HG03045 (cell line): ENCODE data around the gene CCDC74A.
"Not testable (repeated sequence)": the region's sequence is repeated elsewhere in the genome, so short reads cannot be mapped to it uniquely, and the experiment has no call there.

Experiments used
- ATAC-seq: cut with Tn5 transposase; IDR thresholded peaks from one replicate; pipeline ENCODE4 v1.9.1; 2021; ENCODE audit warnings: mild to moderate bottlenecking, moderate library complexity; ENCODE audit not compliant: unreplicated experiment

Gene CCDC74A

DNA sequence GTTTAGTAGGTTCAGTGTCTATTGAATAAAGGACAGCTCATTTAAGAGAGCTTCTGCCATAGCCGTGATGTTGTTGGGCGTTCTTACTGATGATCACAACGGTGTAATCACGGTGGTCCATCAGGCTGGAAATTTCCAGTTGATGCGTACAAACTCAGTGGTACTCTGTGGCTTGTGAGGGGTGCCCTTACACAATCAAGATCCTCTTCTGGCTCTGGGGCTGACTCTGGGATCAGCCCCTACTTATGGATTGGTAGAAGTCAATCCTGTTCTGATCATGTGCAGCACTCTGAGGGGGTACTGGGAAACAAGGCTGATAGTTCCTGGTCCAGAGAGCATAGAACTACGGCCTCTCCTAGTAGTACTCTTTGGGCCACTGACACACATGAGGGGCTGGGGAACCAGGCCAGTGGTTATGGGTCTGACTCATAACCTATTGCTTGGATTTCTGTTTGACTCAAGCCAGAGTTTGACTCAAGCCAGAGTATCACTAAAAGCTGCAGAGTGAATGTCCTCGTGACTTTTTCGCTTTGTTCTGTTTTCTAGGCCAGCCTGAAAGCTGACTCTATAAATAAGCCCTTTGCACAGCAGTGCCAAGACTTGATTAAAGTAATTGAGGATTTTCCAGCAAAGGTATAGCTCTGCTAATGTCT, 29.2 kb upstream of the CCDC74A start:
- peak; percentile 91 for ATAC-seq

DNA sequence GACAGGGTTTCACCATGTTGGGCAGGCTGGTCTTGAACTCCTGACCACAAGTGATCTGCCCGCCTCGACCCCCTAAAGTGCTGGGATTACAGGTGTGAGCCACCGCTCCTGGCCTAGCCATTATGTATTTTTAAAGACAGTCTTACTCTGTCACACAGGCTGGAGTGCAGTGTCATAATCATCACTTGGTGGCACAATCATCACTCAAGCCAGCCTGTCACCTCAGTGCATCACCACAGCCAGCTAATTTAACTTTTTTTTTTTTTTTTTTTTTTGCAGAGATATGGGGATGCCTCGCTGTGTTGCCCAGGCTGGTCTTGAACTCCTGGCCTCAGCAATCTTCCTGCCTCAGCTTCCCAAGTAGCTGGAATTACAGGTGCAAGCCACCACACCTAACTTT, 24.1 kb upstream of the CCDC74A start:
- not testable (repeated sequence) for ATAC-seq

DNA sequence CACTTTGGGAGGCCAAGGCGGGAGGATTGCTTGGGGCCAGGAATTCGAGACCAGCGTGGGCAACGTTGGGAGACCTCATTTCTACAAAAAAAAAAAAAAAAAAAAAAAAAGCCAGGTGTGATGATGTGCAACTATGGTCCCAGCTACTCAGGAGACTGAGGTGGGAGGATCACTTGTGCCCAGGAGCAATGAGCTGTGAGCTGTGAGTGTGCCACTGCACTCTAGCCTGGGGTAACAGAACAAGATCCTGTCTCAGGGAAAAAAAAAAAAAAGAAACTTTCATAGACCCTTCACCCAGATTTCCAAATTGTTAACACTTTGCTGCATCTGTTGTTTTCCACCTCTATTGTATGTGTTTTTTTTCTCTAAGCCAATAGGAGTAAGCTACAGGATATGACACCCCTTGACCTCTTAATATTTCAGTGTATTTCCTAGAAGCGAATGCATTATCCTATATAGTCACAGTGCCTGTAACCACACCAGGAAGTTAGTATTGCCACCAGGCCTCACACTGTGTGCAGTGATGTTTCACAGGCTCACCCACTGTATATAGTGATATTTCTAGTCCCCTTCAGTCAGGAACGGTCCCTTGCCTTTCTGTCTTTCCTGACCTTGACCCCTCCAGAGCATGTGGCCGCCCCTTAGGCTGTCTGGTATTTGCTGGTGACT, 23.5 kb upstream of the CCDC74A start:
- not testable (repeated sequence) for ATAC-seq

DNA sequence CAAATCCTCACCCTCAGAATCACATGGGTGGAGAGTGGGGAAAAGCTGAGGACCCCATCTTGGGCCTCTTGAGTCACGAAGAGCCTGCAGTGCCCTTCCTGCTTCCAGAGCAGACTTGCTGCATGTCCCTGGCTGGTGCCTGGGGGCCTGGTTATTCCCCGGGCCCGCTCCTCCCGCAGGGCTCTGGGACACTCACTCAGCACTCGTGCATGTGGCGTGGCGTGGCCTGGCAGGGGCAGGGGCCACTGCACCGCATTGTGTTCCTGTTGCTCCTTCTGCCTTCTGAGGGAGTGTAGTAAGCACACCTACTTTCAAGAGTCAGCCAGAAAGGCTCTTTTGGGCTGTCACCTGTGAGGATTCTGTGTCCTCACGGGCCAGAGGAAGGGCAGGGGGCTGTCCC, 18.1 kb upstream of the CCDC74A start:
- no peak for ATAC-seq

DNA sequence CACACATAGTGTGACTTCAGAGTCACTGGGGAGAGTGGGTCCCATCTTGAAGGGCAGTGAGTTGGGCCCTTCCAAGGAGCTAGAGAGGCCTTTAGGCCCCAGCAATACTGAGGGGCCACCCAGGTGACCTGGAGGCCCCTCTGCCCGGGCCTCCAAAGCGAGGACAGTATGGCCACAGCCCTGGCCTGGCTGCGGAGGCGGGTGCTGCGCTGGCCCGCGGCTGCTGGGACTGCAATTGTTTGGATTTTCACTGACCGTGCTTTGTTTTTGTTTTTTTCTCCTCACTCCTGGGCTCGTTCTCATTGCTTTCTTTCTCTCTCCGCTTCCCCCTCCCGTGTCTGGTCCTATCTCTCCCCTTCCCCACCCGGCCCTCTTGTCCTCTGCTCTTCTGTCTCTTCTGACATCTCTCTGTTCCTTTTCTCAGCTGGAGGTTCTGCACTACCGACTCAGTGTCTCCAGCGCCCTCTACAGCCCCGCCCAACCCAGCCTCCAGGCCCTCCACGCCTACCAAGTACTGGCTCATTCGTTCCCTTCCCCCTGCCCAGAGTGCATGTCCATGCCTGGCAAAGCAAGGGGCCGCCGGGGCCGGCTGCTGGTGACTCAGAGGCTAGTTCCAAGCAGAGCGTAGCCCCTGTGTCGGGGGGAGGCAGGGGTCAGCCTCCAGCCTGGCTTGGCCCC, 16.3 kb upstream of the CCDC74A start:
- not testable (repeated sequence) for ATAC-seq

DNA sequence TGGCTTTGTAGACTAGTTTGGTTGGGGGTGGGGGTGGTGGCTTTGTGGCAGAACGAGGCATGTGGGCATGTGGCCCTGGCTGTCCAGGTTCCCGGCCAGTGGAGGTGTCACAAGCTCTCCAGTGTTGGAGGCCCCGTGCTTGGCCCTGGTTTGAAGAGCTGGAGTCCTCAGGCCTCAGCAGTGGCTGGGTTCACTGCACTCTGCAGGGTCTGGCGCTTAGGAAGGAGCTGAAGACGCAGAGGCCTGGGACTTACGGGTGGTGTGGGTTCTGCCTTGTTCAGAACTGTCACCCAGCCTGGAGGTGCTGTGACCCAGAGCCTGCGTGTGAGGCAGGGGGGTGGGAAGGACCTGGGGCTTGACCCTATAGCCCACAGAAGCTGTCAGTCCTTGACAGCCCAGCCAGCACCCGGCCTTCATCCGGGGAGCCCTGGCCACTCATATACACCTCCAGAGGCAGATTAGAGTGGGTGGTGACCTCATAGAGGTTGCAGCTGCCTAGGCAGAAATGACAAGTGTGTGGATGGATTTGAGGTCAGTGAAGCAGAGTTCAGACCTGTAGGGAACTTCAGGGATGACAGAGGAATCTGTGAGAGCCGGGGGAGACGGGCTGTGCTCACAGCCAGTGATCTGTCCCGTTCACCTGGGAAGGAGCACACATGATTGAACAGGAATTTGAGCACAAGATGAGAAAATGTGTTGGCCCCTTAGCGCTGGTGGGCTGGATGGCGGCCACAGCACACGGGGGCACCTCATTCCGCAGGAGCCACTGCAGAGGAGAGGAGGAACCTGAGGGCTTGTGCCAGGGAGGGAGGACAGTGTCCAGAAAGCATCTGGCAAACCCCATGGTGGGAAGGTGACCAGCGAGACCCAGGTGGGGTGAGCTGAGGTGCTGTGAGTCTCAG, 15.5 kb upstream of the CCDC74A start:
- ATAC-seq, result not testable (repeated sequence)

DNA sequence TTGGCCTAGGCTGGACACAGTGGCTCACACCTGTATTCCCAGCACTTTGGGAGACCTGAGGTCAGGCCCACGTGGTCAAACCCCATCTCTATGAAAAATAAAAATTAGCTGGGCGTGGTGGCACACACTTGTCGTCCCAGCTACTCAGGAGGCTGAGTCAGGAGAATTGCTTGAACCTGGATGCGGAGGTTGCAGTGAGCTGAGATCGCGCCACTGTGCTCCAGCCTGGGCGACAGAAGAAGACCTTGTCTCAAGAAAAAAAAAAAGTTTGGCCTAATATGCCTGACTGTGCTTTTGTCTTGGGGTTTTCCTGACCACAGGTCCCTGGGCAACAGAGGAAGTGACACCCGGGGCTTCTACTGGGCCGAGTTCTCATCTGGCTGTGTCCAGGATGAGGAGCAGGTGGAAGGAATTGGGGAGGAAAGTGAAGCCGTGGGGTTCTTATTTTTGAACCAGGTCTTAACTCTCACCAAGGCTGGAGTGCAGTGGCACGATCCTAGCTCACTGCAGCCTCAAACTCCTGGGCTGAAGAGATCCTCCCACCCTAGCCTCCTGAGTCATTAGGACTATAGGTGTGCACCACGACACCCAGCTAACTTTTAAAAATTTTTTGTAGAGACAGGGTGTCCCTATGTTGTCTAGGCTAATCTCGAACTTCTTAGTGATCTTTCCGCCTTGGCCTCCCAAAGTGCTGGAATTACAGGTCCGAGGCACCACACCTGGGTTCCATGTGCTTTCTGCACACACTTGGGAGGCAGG, 13.1 kb upstream of the CCDC74A start:
- ATAC-seq, result peak; percentile 68

DNA sequence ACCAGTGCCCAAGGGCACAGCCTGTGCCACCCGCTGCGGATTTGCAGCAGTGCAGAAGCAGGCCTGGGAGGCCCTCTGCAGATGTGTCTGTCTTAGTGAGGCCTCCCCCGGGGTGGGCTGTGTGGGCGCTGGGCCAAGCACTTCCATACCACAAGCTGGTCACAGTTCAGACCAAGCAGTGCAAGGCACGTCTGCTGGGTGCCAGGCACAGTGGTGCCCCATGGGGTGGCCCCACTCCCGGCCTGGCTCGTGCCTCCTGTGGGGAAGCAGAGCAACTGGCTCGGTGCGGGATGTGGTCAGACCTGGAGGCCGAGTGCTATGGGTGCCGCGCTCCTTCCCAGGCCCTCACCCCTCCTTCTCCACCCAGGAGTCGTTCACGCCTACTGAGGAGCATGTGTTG, 12.5 kb upstream of the CCDC74A start:
- ATAC-seq, result not testable (repeated sequence)

DNA sequence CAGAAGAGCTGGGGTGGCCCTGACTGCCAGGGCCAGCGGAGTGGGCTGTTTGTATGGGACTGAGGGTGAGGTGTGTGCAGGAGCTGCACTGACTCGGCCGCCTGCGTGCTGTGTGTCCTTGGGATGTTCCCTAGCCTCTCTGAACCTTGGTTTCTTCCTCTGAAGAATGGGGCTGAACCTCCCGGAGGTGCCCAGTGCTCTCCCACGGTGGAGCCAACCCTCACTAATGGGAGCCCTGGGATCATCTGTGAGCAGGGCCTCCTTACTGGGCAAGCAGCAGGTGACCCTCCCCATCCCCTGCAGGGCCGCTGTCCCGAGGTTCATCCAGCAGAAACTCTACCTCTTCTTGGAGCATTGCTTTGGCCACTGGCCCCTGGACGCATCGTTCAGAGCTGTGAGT, 11.7 kb upstream of the CCDC74A start:
- no peak for ATAC-seq

DNA sequence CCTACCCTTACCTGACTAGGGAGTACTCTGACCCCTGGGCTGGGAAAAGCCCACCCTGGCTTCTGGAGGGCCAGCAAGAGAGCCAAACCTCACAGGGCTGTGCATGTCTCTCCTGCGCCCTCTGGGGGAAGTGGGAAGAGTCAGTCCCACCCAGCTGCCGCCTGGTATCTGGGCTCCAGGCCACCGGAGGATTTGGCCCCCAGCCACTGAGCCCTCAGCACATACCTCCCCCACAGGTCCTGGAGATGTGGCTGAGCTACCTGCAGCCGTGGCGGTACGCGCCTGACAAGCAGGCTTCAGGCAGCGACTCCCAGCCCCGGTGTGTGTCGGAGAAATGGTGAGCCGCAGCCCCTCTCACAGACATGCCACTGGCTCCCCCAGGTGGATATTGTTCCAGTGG, 11.1 kb upstream of the CCDC74A start:
- ATAC-seq, result not testable (repeated sequence)

DNA sequence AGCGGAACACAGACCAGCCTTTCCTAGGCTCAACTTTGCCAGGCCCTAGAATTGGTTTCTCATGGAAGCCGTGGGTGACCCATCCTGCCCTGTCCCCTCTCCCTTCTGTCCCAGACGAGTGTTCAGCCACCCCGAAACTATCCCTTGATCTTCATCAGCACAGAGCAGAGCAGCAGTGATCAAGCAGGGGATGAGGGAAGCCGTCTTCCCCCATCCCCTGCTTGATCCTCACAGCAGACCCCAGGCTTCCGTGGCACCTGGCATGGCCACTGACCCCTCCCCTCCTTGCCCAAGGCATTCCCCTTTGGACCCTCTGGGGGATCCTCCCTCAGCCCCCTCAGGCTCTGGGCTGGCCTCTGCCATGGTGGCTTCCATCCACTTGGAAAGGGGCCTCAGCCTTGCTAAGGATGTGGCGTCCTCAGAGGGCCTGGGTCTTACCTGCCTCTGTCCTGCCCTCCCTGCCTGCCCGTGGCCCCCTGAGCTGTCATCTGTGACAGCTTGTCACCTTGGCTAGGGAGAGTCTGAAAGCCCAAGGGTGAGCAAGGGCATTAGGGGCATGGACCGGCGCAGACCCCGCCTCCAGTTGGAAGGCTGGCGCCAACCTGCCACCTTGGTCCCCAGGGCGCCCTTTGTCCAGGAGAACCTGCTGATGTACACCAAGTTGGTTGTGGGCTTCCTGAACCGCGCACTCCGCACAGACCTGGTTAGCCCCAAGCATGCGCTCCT, 10.4 kb upstream of the CCDC74A start:
- no peak for ATAC-seq

DNA sequence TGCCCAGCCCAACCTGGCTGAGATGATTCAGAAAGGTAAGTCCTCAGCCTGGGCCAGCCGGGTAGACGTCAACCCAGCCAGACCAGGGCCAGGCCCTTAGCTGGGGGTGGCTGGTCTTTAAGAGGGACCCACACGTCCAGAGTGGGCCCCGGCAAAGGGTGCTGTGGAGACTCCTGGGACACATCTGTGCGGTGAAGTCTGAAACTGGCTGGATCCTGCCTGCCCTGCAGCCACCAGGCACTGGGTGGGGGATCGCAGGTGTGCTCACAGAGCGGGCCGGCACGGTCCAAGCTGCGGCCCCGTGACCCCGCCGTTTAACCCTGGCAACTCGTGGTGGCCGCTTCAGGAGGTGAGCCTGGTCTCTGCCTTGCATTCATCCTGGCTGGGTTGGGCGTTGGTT, 9.8 kb upstream of the CCDC74A start:
- ATAC-seq, result not testable (repeated sequence)

DNA sequence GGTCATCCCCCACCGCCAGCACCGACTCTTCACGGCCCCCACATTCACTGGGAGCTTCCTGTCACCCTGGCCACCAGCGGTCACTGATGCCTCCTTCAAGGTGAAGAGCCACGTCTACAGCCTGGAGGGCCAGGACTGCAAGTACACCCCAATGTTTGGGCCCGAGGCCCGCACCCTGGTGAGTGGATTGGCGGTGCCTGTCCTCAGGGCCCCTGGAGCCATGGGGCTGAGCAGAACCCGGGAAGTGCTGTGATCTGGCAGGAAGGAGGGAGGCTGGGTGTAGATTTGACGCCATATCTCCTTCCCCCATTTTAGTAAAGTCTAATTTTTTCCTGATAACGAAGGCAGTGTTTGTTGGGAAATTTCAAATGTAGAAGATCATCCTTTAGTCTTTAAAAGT, 9.2 kb upstream of the CCDC74A start:
- not testable (repeated sequence) for ATAC-seq

DNA sequence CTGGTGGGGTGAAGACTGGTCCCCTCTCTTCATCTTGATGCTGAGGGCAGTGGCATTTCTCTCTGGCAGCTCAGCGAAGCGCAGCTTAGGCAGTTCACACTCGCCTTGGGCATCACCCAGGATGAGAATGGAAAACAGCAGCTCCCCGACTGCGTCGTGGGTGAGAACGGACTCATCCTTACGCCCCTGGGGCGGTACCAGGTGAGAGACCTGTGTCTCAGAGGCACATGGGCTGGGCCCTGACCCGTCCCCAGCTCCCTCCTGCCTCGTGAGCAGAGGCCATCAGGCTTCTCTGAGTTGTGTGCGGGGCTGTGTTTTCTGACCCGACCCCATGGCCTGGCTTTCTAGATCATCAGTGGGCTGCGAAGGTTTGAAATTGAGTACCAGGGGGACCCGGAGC, 8.2 kb upstream of the CCDC74A start:
- ATAC-seq, result no peak

DNA sequence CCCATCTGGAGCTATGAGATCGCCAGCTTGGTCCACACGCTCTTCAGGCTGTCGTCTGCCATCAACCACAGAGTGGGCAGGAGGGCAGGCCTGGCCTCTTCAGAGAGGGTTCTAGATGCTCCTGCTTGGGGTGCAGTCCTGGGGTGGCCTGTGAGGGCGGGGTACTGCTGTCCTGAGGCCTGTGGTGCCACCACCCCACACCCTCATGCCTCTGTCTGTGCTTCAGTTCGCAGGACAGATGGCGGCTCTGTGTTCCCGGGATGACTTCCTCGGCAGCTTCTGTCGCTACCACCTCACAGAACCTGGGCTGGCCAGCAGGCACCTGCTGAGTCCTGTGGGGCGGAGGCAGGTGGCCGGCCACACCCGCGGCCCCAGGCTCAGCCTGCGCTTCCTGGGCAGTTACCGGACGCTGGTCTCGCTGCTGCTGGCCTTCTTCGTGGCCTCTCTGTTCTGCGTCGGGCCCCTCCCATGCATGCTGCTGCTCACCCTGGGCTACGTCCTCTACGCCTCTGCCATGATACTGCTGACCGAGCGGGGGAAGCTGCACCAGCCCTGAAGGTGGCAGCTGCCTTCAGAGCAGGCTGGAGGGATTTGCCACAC, 7.7 kb upstream of the CCDC74A start:
- not testable (repeated sequence) for ATAC-seq

DNA sequence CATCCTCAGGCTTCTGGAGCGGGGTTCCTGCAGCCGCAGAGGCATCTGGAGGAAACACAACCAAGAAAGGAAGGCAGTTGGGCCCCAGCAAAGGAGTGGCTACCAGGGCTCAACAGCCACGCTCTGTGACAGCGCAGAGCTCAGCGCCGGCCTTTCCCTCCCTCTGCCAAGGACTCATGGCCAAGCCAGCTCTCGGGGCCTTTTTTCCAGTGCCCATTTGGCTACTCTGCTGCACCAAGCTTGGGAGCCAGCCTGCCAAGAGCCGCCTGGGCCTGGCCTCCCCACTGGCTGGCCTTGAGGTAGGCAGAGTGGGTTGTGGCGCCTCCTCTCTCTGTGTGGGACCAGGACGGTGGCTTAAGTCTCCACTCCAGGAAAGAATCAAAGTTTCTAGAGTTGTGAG, 7.2 kb upstream of the CCDC74A start:
- ATAC-seq, result no peak

DNA sequence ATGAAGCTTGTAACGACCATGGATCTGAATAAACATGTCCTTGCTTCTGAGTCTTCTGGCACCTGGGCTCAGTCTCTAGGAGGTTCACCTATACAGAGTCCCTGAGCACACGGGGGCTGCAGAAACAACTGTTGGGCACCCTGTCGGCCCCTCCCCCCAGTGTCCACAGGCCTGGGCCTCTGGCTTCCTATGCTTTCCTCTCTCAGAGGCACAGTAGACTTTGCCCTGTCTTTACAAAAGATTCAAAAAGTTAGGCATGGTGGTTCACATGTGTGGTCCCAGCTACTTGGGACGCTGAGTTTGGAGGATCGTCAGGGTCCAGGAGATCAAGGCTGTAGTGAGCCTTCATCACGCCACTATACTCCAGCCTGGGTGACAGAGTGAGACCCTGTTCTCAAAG, 6.2 kb upstream of the CCDC74A start:
- ATAC-seq, result not testable (repeated sequence)

DNA sequence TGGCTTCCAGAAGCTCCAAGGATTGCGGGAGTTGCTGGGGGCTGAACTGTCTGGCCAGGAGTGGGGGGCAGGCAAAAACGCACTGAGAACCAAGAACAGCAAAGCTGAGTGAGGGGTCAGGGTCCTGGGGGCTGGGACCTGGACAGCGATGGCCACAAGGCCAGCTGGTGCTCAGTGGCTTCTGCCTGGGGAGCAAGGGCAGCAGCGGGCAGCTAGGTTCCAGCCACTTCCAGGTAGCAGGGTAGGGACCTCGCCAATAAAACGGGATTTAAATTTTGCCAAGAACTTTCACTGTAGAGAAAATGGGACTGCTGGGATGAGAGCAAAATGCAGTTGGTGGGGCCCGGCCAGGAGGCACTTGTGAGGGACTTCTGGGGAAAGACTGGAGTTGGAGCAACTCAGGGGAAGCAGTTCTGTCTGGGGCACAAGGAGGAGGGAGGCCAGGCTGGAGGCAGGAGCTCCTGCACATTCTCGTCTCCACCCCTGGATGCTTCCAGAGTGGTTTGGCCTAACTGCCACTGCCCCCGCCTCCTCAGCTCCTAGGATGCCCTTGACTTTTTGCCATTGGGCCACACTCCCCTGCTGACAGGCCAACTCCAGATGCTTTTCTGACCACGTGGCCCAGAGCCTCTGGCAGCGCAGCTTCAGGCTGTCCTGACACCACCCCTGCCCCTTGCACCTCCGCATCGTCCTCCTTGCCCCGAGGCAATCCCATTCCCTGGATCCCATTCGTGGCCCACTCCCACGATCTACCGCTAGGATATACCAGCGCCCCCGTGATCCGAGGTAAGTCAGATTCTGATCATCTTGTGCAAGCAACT, 5.5 kb upstream of the CCDC74A start:
- ATAC-seq, result no peak
